Upper lobe of left lung (tissue), 6 donors: Measurements from ENCODE around the gene RNF187. TPM values are rescaled to one million over a fixed set of nuclear protein-coding genes. Genes with fewer than 3 reads are reported as not detected.

Source experiments
- ATAC-seq, 2 donors: fragments of 200-7000 bp; cut with Tn5 transposase; one replicate each; pipeline ENCODE4 v1.9.1; 2022; ENCODE audit warnings: mild to moderate bottlenecking in 2 of 2, moderate library complexity in 2 of 2; ENCODE audit not compliant: low FRiP score in 2 of 2
- DNase-seq, 2 donors: peaks; one replicate each; pipeline ENCODE4 v3.0.0-alpha.2; 2019 to 2020
- H3K27ac ChIP-seq, 4 donors: fragments of 200-600 bp; sonication (generic); one replicate each; pipeline ENCODE4 v1.5.1; 2016 to 2019
- H3K27me3 ChIP-seq, 4 donors: fragments of 200-600 bp; sonication (generic); one replicate each; pipeline ENCODE4 v1.5.1; 2017 to 2019
- H3K36me3 ChIP-seq, 4 donors: fragments of 200-600 bp; sonication (generic); one replicate each; pipeline ENCODE4 v1.5.1; 2016 to 2019
- H3K4me1 ChIP-seq, 4 donors: fragments of 200-600 bp; sonication (generic); one replicate each; pipeline ENCODE4 v1.5.1; 2018 to 2019
- H3K4me3 ChIP-seq, 4 donors: fragments of 200-600 bp; sonication (generic); one replicate each; pipeline ENCODE4 v1.5.1; 2017 to 2019; ENCODE audit warnings: mild to moderate bottlenecking in 2 of 4, moderate library complexity in 1 of 4
- H3K9me3 ChIP-seq, 4 donors: fragments of 200-600 bp; sonication (generic); one replicate each; pipeline ENCODE4 v1.5.1; 2018 to 2019
- CTCF ChIP-seq, 6 experiments: fragments of 450-650 bp in 4 of 6; fragments of 200-600 bp in 2 of 6; sonication (generic) in 2 of 6; IDR thresholded peaks; one replicate each; pipeline ENCODE4 v1.5.1; 2016 to 2019; ENCODE audit warnings: antibody characterized with exemption in 6 of 6
- EP300 ChIP-seq, 4 donors: sonication (generic); formaldehyde crosslinking; IDR thresholded peaks; one replicate each; pipeline ENCODE4 v1.5.1; 2017; ENCODE audit warnings: antibody characterized with exemption in 4 of 4, control low read depth in 2 of 4
- POLR2A ChIP-seq, 4 donors: fragments of 450-650 bp; IDR thresholded peaks; one replicate each; pipeline ENCODE4 v1.5.1; 2016 to 2017; ENCODE audit warnings: antibody characterized with exemption in 4 of 4, mild to moderate bottlenecking in 2 of 4
- POLR2AphosphoS5 ChIP-seq, 2 donors: sonication (generic); formaldehyde crosslinking; IDR thresholded peaks; one replicate each; pipeline ENCODE4 v1.5.1; 2017; ENCODE audit warnings: antibody characterized with exemption in 2 of 2
- WGBS, 2 donors: methylation state at CpG; one replicate each; pipeline ENCODE4 v1.1.5; 2017 to 2018; 5-methylcytosine and 5-hydroxymethylcytosine counted together
- total RNA-seq, 6 donors: library from RNA; depleted of rRNA in 4 of 6; stranded (reverse); fragments of >200 nt in 4 of 6; gene quantifications; one replicate each; pipeline versions ENCODE4 v1.1.0 to v1.2.1, GENCODE V29; 2016 to 2021
- donor health status: DM: no; HTN: no; CAD: no; lungs with moderate emphysema.
- donor health status: DM: no; HTN: yes; CAD: no; lungs with severe emphysema.

Gene RNF187
- total RNA-seq, 6 donors from 2014 or later, result 36.1 to 105 (median 71.2) TPM

- peak; percentile 93 for ATAC-seq
- peak overlapping the region; percentile 27 to 99 (median 64) for H3K4me3 ChIP-seq
- H3K36me3 ChIP-seq, result peaks cover 6 to 17% (median 10%) of the 10 kb centered on the region in 4 donors
- peak; percentile 63 to 94 for DNase-seq
- peak overlapping the region; percentile 98 to 100 (median 98) for H3K27ac ChIP-seq
- H3K4me1 ChIP-seq, result peaks cover 30 to 42% (median 33%) of the 10 kb centered on the region in 4 donors
- H3K9me3 ChIP-seq, result no peaks in the 10 kb centered on the region
- WGBS, 2 donors, result 0% methylated on average over 27 to 51 of the region's 60 CpGs
- peak; percentile 34 to 38 for TF ChIP-seq POLR2AphosphoS5 (IDR thresholded peaks at IDR 0.05)
- no peak for TF ChIP-seq EP300 (IDR thresholded peaks at IDR 0.05)
- peak in 1 of 6 experiments; percentile 3 for TF ChIP-seq CTCF (IDR thresholded peaks at IDR 0.05)
- peak in 3 of 4 donors; percentile 30 to 56 (median 30) for TF ChIP-seq POLR2A (IDR thresholded peaks at IDR 0.05)
- H3K27me3 ChIP-seq, result no peaks in the 10 kb centered on the region
Measured at GRCh38 chr1:228486596-228487335, 416 bp upstream of the RNF187 start.

- peak in 1 of 2 donors; percentile 65 for DNase-seq
- Histone ChIP-seq H3K4me1 (peaks cover 30 to 42% (median 33%) of the 10 kb centered on the region in 4 donors), H3K36me3 (peaks cover 10 to 24% (median 17%) of the 10 kb centered on the region in 4 donors), H3K27me3 (no peaks in the 10 kb centered on the region), H3K4me3 (peak overlapping the region; percentile 59 to 99 (median 69)), H3K9me3 (no peaks in the 10 kb centered on the region), H3K27ac (peak overlapping the region; percentile 98 to 100 (median 98))
- WGBS, 2 donors, result 27 to 39% methylated on average over 13 to 18 of the region's 18 CpGs
- TF ChIP-seq POLR2AphosphoS5 (IDR thresholded peaks at IDR 0.05) (no peak), EP300 (IDR thresholded peaks at IDR 0.05) (no peak), POLR2A (IDR thresholded peaks at IDR 0.05) (no peak), CTCF (IDR thresholded peaks at IDR 0.05) (no peak)
- no peak for ATAC-seq
Measured at GRCh38 chr1:228488125-228488817, 1.1 kb downstream of the RNF187 start.

- H3K27ac ChIP-seq, result peak overlapping the region in 2 of 4 donors; percentile 99 to 100
Measured at GRCh38 chr1:228488818-228489674, 1.9 kb downstream of the RNF187 start.

More at GRCh38 chr1:228488818-228489674, 1.9 kb downstream of the RNF187 start:
- Histone ChIP-seq H3K4me1 (peaks cover 30 to 42% (median 33%) of the 10 kb centered on the region in 4 donors), H3K36me3 (peaks cover 18 to 32% (median 25%) of the 10 kb centered on the region in 4 donors), H3K4me3 (peak overlapping the region in 2 of 4 donors; percentile 59 to 68), H3K9me3 (no peaks in the 10 kb centered on the region), H3K27me3 (no peaks in the 10 kb centered on the region)
- WGBS, 2 donors, result 88 to 91% methylated on average over 7 to 9 of the region's 9 CpGs
- ATAC-seq, result no peak
- no peak for DNase-seq
- TF ChIP-seq EP300 (IDR thresholded peaks at IDR 0.05), result no peak
- TF ChIP-seq POLR2A (IDR thresholded peaks at IDR 0.05), result no peak
- TF ChIP-seq POLR2AphosphoS5 (IDR thresholded peaks at IDR 0.05), result no peak
- no peak for TF ChIP-seq CTCF (IDR thresholded peaks at IDR 0.05)
